Stimulated activated CD8-positive, alpha-beta memory T cell treated with anti-CD3 and anti-CD28 coated beads, Interleukin-4, amount 100 ng/mL, for 4 hours (primary cell): Measurements from ENCODE around the gene CAMK2D.

Experiments used
- DNase-seq, 2 donors: peaks; one replicate each; pipeline ENCODE4 v3.0.0-alpha.2; 2020; ENCODE audit warnings: low read depth in 2 of 2, low spot score in 1 of 2

CAMK2D gene

DNA sequence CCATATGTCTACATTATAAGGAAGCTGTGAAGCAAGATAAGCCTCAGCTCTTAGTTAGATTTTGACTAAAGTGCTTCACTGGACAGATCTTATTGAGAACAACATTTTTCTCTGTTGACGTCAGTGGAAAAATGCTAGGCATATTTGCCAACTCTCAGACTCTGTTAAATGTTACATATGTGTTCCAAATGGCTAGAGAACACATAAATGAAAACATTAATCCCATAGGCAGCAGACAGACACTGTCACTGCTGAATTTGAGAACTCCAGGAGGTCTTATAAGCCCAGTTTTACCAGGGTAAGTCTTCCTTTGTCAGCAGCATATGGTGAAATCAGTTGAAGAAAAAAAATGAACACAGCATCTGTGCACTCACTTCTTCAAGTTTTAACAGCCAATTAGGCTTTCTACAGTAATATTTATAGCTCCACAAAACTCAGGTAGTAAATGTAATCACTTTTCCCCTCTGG is 186.9 kb downstream of the CAMK2D start:
- DNase-seq = no peak

DNA sequence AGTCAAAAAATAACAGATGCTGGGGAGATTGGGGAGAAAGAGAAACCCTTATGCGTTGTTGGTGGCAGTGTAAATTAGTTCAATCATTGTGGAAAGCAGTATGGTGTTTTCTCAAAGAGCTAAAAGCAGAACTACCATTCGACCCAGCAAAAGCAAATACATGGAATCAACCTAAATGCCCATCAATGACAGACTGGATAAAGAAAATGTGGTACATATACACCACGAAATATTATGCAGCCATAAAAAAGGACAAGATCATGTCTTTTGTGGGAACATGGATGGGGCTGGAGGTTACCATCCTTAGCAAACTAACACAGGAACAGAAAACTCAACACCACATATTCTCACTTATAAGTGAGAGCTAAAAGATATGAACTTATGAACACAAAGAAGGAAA is 188.9 kb downstream of the CAMK2D start:
- no peak for DNase-seq

DNA sequence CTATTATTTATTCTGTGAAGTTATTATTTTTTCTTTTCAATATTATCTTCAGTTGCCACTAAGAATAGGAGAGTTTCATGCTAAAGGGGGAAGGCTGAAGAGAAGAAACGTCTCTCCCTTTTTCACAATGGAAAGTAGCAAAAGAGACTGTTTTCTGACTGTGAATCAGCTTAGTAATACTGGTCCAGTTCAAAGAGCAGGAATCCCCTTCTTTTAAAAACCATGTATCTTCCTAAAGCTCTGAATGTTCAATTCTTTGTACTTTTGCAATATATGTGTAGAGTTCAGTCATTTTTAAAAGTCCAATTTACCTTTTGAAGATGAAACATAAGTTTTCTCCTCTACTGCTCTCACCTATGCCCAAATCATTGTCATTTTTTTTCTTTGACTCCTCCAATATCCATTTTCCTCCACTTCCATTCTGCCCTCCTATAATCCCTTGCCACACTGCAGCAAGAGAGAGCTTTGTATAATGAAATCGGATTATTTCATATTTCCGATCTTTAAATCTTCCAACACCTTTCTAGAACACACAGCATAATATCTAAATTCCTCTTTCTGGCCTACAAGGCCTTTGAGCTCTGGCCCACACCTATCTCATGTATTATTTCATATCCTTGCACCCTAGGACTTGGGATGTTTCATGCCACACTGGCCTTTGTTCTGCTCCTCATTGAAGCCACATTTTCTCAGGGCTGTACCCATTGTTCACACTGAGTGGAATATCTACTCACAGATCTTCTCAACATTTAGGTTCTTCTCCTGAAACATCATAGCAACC is 195.3 kb downstream of the CAMK2D start:
- no peak for DNase-seq

DNA sequence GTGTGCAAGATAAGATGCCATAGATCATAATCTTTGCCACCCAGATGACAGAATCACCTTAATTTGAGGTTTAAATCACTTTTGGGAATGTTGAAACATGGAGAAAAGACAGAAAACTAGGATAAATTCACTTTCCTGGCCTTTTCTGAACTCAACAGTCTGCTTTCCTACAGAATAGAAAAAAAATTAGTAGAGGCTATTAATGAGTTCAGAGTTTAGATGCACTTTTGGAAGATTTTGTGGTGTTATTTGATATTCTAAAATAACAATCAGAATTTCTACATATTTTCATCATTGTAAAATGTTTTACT is 195.9 kb downstream of the CAMK2D start:
- no peak for DNase-seq

GRCh38 chr4:113564493-113564892 is 197.0 kb downstream of the CAMK2D start:
- no peak for DNase-seq

DNA sequence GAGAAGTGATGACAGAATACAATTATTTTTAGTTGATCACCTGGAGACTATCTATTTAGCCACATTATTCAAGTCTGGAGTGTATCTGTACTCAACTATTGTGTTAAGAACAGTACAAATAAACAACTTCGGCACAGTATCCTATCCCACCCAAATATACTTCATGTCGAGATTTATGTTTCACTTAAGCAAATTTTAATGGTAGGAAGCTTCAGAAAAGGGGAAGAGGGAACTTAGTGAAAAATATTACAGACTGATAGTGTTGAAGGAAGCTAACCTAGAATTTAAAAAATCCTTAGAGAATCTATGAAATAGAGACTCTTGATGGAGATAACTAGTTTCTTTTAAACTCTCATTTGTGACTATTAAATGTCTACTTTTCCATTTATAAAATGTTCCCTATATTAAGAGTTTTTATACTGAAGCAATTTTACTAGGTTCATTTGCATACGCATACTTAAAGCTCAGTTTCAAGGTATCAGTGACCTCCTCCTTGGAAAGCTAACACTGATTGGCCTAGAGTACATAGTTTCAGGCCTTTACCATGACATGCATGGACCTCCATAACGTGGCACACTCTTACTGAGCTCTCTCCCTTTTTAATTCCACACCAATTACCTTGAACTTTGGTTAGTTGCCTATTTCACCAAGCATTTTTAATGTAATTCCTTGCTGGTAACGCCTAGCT is 197.7 kb downstream of the CAMK2D start:
- DNase-seq = no peak

- DNase-seq = no peak
Observed at GRCh38 chr4:113561758-113562157, 199.8 kb downstream of the CAMK2D start.

GRCh38 chr4:113561092-113561491 is 200.4 kb downstream of the CAMK2D start:
- no peak for DNase-seq

DNA sequence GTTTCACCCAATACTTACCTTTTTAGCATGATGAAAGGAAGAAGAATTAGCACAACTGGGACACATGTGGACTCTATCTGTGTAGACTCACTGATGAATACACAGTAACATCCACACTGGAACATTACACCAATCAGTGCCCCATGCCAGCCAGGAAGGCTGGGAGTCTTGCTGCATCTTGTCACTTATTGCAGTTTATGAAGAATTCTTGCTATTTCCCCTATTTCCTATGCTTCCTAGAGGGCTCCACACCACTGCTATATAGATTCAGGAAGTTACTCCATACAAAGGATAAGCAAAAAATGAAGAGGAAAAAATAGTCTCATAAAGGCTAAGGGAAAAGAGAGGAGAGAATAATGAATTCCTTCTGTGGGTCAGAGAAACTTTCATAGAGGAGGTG is 201.0 kb downstream of the CAMK2D start:
- DNase-seq = no peak

DNA sequence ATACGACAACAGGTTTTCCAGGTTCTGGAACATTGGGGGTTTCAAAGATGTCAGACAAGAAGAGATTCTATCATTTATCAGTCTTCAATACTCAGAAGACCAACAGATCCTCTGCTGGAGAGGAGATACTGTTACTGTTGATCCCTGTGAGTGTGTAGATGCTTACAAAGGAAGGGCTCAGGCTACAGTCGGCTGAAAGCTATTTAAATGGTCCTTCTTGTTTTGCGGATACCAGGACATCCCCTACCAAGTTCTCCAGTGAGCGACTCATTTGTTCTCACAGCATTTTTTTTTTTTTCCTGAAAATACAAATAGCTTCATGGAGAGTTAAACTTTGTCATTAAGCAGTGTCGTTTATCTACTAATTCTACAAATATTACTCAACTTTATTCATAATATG is 201.6 kb downstream of the CAMK2D start:
- no peak for DNase-seq

DNA sequence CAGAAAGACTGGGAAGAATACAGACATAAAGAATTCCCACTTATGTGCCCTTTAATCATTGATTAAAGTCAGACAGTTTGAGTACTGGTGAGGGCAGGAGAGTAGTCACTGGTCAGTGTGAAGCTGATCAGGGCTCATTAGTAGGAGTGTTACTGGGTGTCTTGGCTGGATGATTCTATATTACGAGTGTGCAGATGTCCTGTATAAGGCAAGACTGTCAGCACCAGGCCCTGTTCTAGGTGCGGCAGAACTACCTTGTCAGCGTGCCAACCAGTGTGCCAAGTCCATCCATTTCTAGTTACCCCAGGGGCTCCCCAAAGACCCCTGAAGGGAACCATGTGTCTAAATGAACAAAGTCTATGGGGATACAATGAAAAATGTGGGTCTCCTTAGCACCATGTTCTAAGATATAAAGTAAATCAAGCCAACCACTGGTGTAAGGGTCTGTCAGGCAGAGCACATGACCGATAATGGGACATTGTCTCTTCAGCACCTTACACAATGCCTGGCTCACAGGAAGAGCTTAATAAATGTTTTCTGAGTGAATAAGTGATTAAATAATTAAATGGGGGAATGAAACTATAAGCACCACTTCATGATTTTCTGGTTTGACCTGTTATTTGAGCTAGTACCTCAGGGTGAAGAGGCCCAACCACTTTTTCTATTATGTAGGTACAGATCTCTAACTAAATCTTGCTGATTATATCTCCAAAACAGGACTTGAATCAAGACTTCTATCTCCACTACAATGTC is 205.0 kb downstream of the CAMK2D start:
- DNase-seq = no peak

DNA sequence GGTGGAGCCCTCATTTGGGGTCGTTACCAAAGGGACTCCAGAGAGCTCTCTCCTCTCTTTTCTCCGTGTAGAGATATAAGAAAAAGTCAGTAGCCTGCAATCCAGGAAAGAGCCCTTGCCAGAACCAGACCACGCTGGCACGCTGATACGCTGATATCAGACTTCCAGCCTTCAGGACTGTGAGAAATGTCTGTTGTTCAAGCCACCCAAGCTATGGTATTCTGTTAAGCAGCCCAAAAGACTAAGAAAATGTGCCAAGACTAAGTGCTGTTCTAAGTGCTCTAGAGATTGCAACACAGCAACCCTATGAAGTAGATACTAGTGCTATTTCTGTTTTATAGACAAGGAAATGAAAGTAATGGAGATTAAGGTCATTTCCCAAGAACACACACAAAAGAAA is 205.7 kb downstream of the CAMK2D start:
- no peak for DNase-seq

DNA sequence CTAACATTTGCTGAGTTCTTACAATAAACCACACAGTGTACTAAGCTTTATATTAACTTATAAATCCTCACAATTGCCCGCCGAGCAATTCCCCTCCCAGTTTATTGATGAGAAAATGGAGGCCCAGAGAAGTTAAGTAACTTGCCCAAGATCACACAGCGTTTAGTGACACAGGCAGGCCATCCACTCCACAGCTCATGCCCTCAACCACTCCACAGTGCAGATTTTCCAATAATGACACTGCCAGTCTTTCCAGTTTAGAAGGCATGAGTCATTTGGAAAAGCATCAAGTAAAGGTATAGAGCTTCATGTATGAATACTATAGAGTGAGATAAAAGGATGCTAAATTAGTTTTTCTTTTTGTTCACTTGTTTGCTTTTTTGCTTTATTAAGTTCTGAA is 208.5 kb downstream of the CAMK2D start:
- no peak for DNase-seq

- DNase-seq = no peak
Observed at GRCh38 chr4:113550510-113550909, 211.0 kb downstream of the CAMK2D start.

DNA sequence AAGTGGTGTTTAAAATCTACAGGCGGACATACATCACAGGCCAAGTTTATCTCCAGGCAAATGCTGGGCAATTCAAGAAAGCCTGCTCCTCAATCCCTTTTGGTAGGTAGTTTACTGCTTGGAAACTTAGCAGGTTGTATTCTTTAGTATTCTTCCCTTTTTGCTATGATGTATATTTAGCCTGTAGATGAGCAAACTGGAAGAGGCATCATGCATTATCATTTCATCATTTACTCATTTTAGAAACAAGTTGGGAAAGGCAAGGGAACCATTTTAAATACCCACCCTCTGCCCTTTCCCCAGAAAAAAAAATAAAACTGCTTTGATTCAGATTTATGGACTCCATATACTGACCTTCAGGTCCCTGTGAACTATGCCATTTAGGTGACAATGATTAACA is 213.2 kb downstream of the CAMK2D start:
- DNase-seq = no peak

DNA sequence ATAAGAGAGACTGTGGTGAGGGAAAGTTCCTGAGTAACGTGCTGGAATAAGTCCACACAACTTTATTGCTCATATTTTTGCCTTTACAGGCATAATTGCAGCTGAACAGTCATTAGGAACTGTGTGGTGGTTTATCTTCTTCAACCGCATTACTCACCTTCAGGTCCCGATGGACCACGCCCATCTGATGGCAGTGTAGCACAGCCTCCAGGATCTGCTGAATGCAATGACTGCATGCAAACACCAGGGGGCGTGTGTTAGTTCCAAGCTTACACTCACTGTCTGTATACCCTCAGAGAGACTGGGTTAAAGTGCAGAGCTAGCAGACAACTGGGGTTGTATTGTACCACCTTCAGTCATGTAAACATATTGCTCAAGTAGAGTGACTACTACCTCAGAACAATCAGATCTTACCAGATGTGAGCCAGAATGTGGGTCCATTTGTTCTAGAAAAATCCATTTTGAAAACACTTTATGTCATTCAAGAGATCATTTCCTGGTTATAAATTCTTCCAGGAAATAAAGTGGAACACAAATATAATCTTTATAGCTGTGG is 214.0 kb downstream of the CAMK2D start:
- peak; percentile 83 to 90 for DNase-seq

GRCh38 chr4:113541933-113542332 is 219.6 kb downstream of the CAMK2D start:
- DNase-seq = no peak

DNA sequence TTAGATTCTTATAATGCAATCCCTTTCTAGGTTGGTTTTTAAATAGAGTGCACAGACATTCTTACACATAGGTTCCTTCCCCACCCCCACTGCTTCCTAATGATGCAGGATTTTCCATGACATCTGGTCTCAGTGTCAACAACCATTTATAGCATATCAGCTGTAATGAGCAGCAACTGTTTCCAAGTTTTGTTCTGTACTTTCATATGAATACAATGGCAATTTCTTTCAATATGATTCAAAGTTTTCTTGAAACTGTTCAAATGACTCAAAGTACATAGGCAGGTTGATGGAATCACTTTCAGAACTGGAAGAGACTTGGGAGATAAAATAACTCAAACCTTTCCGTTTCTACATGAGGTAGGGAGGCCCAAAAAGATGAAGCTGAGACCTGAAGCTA is 220.7 kb downstream of the CAMK2D start:
- no peak for DNase-seq

GRCh38 chr4:113539408-113539807 is 222.1 kb downstream of the CAMK2D start:
- DNase-seq = no peak

GRCh38 chr4:113537628-113538027 is 223.9 kb downstream of the CAMK2D start:
- DNase-seq = no peak

DNA sequence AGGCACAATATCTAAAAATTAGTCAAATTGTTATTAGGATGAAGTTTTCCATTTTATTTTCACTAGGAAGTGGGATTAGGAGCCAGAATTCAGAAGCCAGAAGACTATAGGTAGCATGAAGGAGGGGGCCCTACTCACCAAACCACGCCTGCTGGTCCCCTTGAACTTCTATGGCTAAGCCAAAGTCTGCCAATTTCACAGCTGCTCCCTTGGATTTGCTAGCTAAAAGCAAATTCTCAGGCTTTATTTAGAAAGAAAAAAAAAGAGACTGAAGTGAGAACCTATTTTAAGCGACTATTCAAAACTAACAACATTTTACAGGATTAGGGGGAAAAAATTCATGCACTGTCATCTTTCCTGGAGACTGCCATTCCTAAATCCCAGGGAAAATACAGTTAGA is 224.3 kb downstream of the CAMK2D start:
- DNase-seq = no peak

GRCh38 chr4:113534711-113535110 is 226.8 kb downstream of the CAMK2D start:
- no peak for DNase-seq
